ENCODE measurements around the gene LYPD3. TPM values are rescaled to one million over a fixed set of nuclear protein-coding genes. Genes with fewer than 3 reads are reported as not detected.

LYPD3 gene
- total and polyA plus RNA-seq, 2 experiments from 2014 or later, result 3.3 to 4.6 TPM

DNA sequence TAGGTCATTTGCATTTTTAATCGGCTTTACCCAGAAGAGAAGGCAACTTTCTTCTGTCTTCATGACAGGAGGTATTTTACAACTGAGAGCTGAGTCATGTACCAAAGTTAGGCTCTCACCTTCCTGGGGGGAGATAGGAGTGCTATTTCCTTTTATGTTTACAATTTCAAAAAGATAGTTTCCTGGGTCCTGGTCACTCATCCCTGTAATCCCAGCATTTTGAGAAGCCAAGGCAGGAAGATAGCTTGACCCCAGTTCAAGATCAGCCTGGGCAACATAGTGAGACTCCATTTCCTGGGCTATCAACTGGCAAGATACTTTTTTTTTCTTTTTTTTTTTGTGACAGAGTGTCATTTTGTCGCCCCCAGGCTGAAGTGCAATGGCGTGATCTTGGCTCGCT is 7.6 kb downstream of the LYPD3 start:
- Histone ChIP-seq H3K4me3 (no peak overlapping the region), H3K36me3 (ENCODE audit: insufficient read depth) (no peaks in the 10 kb centered on the region), H3K27me3 (ENCODE audit: insufficient read depth) (peaks cover 6% of the 10 kb centered on the region; the same call in 1 of the 2 replicates), H3K79me2 (replicated peaks; ENCODE audit: insufficient read depth) (no peaks in the 10 kb centered on the region), H3K4me1 (ENCODE audit: insufficient read depth) (peaks cover 10% of the 10 kb centered on the region), H3F3A (replicated peaks; ENCODE audit: low read depth) (peaks cover 6% of the 10 kb centered on the region; the same call in 1 of the 2 replicates), H4K20me1 (replicated peaks; ENCODE audit: insufficient read depth) (no peaks in the 10 kb centered on the region), H2AFZ (no peak overlapping the region), H3K27ac (ENCODE audit: low read depth) (no peak overlapping the region), H3K9me2 (ENCODE audit: insufficient read depth) (no peaks in the 10 kb centered on the region), H3K4me2 (no peak overlapping the region)
- Mint-ChIP-seq H3K27ac (no peak overlapping the region), H3K36me3 (ENCODE audit: low read depth) (no peaks in the 10 kb centered on the region), H3K4me1 (peaks cover 12% of the 10 kb centered on the region; the same call in 2 of the 3 replicates), H3K9me3 (0 out of 3 replicates have a peak, but pooled peaks cover 3% of the 10 kb centered on the region), H3K4me3 (no peak overlapping the region), H3K27me3 (ENCODE audit: insufficient read depth, low read depth, poor library complexity) (peaks cover 4% of the 10 kb centered on the region)
- TF ChIP-seq STAT1 (IDR thresholded peaks at IDR 0.05; ENCODE audit: unreplicated experiment) (no peak), ETS1 (IDR thresholded peaks at IDR 0.05) (no peak), JUNB (IDR thresholded peaks at IDR 0.05; ENCODE audit: unreplicated experiment) (no peak), ZNF114 (CRISPR knock-in tag; IDR thresholded peaks at IDR 0.05) (no peak), POLR2AphosphoS5 (IDR thresholded peaks at IDR 0.05; ENCODE audit: low read depth) (no peak), NANOG (IDR thresholded peaks at IDR 0.05; ENCODE audit: borderline replicate concordance) (no peak), EZH2phosphoT487 (IDR thresholded peaks at IDR 0.05; ENCODE audit: unreplicated experiment) (no peak), CREB1 (CRISPR knock-in tag; IDR thresholded peaks at IDR 0.05; ENCODE audit: low read depth) (no peak)
- ATAC-seq (no peak), DNase-seq (ENCODE audit: low spot score) (no peak)

DNA sequence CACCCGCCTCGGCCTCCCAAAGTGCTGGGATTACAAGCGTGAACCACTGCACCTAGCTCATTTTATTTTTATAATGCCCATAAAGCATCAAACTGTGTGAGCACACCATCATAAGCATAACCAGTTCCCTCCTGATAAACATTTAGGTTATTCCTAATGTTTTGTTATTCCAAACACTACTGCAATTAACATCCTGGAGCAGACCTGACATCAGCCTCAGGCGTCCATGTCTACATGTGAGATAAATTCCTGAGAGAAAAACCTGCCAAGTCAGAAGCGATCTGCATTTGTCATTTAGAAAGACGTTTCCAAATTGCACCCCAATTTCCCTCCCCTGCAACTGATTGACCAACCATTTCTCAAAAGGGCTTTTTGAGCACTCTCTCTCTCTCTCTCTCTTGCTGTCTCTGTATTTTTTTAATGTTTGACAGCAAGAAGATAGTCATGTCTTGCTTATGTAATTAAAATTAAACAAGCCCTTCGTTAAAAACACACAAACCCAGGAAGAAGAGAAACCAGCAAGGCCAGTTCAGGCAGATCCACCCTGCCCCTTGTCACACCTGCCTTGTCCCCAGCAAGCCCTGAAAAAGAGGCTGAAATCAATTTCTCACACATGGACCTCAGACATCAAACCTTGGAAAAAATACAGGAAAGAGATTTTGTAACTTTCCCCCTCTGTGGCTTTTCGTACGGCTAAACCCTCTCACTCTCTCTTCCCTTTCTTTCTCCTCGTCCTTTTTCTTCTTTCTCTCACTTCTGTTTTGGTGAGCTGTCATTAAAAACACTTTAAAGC is 9.9 kb downstream of the LYPD3 start:
- ATAC-seq (no peak), DNase-seq (ENCODE audit: low spot score) (no peak)
- Mint-ChIP-seq H3K4me1 (peaks cover 8% of the 10 kb centered on the region; the same call in 2 of the 3 replicates), H3K4me3 (no peak overlapping the region), H3K36me3 (ENCODE audit: low read depth) (peaks cover 7% of the 10 kb centered on the region; the same call in 1 of the 3 replicates), H3K27ac (no peak overlapping the region), H3K27me3 (ENCODE audit: insufficient read depth, low read depth, poor library complexity) (peaks cover 2% of the 10 kb centered on the region), H3K9me3 (peaks cover 14% of the 10 kb centered on the region)
- Histone ChIP-seq H3K27ac (ENCODE audit: low read depth) (no peak overlapping the region), H3K9me2 (ENCODE audit: insufficient read depth) (no peaks in the 10 kb centered on the region), H3K4me1 (ENCODE audit: insufficient read depth) (0 out of 2 replicates have a peak, but pooled peaks cover under 1% of the 10 kb centered on the region), H3K4me2 (no peak overlapping the region), H2AFZ (no peak overlapping the region; the same call in 1 of the 2 replicates), H3K36me3 (ENCODE audit: insufficient read depth) (no peaks in the 10 kb centered on the region), H3K4me3 (no peak overlapping the region), H3F3A (replicated peaks; ENCODE audit: low read depth) (no peaks in the 10 kb centered on the region), H3K27me3 (ENCODE audit: insufficient read depth) (no peaks in the 10 kb centered on the region), H3K79me2 (replicated peaks; ENCODE audit: insufficient read depth) (no peaks in the 10 kb centered on the region), H4K20me1 (replicated peaks; ENCODE audit: insufficient read depth) (no peaks in the 10 kb centered on the region)
- TF ChIP-seq CREB1 (CRISPR knock-in tag; IDR thresholded peaks at IDR 0.05; ENCODE audit: low read depth) (no peak), CTCF (conservative IDR thresholded peaks at IDR 0.05; ENCODE audit: low read depth in 2 of 2) (no peak), EZH2phosphoT487 (IDR thresholded peaks at IDR 0.05; ENCODE audit: unreplicated experiment) (no peak)
- TF ChIP-seq, protein P1, sequence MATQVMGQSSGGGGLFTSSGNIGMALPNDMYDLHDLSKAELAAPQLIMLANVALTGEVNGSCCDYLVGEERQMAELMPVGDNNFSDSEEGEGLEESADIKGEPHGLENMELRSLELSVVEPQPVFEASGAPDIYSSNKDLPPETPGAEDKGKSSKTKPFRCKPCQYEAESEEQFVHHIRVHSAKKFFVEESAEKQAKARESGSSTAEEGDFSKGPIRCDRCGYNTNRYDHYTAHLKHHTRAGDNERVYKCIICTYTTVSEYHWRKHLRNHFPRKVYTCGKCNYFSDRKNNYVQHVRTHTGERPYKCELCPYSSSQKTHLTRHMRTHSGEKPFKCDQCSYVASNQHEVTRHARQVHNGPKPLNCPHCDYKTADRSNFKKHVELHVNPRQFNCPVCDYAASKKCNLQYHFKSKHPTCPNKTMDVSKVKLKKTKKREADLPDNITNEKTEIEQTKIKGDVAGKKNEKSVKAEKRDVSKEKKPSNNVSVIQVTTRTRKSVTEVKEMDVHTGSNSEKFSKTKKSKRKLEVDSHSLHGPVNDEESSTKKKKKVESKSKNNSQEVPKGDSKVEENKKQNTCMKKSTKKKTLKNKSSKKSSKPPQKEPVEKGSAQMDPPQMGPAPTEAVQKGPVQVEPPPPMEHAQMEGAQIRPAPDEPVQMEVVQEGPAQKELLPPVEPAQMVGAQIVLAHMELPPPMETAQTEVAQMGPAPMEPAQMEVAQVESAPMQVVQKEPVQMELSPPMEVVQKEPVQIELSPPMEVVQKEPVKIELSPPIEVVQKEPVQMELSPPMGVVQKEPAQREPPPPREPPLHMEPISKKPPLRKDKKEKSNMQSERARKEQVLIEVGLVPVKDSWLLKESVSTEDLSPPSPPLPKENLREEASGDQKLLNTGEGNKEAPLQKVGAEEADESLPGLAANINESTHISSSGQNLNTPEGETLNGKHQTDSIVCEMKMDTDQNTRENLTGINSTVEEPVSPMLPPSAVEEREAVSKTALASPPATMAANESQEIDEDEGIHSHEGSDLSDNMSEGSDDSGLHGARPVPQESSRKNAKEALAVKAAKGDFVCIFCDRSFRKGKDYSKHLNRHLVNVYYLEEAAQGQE (IDR thresholded peaks at IDR 0.05; ENCODE audit: unreplicated experiment), result no peak
